NCI-H748 (cell line): ENCODE measurements around the gene RBM26.

Experiments
- DNase-seq: peaks from one replicate; lab custom pipeline; 2025; ENCODE audit not compliant: unreplicated experiment; lab: John Stamatoyannopoulos, UW

The RBM26 gene

DNA sequence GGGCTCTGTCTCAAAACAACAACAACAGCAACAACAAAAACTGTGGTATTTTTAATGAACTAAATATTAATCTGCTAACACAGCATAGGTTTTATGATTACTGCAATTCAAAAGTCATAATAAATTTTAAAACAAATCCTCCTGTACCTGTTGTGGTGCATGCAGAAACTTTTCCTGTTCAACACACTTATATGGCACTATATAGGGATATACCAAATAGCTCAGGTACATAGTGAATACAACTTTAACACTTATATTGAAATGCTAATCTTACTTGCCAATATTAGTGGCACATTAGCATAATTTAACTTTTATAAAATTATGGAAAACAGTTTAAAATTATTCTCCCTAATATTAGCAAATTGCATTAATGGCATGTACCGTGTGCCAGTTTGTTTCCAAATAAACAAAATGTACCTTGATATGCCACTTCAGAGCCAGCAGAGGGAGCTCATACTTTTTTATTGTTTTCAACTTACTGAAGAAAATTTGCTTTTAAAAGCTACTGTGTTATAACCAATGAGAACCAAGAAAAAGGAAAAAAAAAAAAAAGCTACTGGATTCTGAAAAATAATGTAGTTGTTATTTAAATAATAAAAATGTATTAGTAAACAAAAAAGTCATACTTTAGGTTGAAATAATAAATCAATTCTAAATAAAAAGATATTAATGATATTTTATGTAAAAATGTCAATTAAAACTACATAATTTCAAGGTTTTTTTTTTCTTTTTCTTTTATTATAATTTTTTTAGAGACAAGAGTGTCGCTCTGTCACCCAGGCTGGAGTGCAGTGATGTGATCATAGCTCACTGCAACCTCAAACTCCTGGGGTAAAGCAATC is 18.0 kb upstream of the RBM26 start:
- peak; percentile 56 for DNase-seq

DNA sequence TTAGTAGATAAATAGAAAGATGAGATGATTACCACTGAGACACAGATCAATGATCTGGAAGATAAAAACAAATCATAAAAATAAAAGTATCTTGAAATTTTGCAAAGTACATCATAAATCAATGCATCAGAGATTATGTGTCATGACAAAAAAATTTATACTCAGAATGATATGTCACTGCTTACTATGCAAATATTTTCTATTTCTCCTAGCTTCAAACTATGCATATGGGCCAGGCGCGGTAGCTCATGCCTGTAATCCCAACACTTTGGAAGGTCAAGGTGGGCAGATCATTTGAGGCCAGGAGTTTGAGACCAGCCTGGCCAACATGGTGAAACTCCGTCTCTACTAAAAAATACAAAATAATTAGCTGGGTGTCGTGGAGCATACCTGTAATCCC is 17.3 kb upstream of the RBM26 start:
- DNase-seq: no peak

DNA sequence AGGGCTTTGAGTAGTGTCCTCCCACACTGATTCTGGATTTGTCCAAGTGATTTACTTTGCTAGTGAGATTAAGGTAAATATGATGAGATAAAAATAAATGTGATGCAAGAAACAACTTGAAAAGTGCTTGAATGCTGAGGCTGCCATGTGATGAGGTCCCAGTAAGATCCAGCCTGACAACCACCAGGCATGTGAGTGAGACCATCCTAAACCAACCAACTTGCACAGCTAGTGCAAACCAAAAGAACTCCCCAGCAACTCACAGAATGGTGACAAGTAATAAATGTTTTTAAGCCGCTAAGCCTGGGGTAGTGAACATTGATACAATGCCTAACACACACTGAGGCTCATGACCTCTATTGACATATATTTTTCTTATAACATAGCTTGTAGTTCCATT is 13.3 kb upstream of the RBM26 start:
- no peak for DNase-seq

DNA sequence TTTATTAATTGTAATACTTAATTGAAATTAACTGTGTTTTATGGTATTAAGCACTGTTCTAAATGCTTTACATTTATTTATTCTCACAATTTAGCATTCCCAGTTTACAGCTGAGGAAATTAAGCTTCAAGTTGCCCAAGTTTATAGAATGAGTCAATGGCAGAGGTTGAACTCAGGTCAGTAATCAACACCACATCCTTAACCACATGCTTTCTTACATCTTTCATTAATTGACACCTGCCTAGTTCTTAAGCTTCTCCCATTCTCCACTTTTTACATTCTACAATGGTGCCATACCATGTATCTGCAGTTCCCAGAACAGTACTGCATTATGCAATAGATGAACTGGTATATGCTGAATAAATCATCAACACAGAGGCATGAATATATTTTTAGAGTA is 11.7 kb upstream of the RBM26 start:
- DNase-seq: no peak

DNA sequence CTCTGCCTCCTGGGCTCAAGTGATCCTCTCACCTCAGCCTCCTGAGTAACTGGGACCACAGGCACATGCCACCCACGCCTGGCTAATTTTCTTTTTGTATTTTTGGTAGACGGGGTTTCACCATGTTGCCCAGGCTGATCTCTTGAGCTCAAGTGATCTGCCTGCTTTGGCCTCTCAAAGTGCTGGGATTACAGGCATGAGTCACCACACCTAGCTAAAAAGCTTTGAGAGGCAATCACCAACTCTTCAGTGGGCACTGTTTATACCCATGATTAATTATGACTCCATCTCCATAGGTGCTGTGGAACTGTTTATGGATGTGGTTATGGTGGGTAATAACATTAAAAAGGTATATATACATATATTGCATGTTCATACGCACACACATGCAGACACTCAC is 7.5 kb upstream of the RBM26 start:
- DNase-seq: no peak

DNA sequence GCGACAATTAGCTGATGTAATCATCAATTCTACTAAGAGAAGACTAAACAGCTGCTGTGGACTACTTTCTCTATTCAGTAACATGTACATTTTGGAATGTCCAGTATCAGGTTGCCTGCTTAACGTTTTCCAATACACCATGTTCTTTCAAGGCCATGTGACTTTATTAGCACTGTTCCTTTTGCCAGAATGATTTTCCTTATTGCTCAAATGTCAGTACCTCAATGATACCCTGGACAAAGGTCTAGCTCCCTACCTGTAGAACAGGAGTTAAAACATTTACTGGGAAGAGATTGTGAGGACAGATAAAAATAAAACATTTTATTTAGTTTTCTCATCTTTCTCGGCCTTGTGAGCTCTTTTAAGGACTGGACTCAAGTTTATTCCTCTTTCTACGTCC is 3.8 kb upstream of the RBM26 start:
- DNase-seq: no peak

DNA sequence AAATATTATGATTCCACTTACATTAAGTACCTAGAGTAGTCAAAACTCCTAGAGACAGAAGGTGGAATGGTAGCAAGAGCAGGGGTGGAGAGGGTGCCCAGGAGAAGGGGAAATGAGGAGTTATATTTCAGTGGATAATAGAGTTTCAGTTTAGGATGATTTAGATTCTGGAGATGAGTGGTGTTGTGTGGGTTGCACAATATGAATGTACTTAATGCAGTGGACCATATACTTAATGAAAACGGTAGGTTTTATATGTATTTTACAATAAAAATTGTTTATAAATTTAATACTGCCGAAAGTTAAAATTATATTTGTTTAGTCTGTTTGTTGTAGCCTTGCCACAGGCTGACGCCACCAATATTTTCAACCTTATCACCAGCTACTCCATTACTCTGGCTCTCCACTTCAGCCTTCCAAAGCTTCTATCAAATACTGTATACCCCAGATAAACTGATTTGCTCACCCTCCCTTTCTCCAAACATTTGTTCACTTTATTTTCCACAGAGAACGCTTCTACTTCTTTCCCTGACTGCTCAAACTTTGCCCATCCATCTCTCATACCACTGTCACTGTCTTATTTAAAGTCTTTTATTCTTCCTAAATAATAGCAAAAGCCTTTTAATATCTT is 1.4 kb upstream of the RBM26 start:
- DNase-seq: no peak

DNA sequence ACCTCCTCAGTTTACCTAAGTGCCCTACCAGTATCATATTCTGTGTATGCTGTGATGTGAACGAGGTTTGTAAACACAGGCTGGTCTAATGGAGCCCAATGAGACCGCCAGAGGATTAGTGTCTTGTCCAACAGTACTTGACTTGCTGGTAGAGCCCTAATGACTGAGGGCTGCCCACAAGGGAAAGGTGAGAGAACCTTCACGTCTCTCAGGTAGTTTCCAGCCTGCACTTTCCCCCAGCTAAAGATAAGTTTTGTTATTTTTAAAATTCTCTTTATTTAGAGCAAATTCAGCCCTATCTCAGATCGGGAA is 498 bp upstream of the RBM26 start:
- DNase-seq: no peak

DNA sequence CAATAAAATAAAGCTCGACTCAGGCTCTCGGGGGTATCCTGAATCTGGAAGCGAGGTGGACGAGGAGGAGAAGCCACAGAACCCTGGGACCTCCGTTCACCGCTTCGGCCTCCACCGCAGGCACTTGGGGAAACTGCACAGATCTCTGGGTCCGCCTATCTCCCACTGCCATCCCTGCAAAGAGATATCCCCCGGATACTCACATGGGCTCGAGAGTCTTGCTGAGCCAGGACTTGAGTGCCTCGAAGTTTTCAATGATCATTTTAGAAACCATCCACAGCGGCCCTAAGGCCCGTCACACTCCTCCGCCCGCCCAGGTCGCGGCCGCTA is 589 bp downstream of the RBM26 start:
- DNase-seq: peak; percentile 58

DNA sequence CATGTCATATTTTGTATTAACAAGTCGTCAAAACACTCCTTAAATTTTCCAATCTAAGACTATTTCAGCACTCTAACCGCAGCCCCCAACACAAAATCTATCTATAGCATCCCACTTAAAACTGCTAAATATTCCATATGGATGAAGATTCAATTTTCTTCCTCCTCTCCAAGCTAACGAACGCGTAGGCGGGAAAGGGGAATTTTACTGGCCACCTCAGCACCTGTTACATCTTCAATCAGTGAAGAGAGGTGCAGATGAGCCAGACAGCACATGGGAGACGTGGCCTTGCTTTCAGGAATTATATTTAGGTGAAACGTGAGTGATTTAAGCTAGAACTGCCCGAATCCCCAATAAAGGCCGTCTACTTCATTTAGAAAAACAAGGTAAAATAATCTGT is 1.1 kb downstream of the RBM26 start:
- peak; percentile 48 for DNase-seq

DNA sequence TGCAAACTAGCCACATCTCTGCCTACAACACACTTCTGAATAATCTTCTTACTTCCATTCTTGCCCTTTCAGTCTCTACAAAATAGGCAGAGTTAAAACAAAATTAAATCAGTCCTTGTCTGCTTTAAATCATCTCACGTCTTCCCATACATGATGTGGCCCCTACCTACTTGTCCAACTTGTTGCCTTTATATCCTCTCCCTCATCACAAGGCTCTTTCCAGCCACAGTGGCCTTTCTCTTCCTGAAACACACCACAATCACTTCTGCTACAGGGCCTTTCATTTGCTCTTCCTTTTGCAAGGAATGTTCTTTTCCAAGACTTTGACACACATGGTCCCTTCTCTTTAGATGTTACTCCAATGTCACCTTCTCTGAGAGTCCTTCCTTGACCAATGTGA is 1.7 kb downstream of the RBM26 start:
- DNase-seq: no peak

DNA sequence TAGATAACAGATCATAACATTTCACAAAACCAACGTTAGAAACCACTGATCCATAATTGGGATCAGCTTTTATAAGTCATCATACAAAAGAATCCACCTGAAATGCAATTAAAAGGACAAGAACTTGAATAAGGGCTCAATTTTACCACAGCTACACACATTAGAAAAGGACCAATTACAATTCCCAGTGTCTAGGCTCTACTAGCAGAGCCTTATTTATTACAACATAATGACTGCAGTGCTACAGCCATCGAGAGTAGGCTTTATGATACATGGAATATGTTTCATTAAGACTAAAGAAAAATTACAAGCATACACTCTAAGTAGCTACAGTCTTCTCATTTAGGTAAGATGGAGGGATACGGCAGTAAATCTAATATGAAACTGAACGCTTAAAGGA is 2.9 kb downstream of the RBM26 start:
- no peak for DNase-seq

DNA sequence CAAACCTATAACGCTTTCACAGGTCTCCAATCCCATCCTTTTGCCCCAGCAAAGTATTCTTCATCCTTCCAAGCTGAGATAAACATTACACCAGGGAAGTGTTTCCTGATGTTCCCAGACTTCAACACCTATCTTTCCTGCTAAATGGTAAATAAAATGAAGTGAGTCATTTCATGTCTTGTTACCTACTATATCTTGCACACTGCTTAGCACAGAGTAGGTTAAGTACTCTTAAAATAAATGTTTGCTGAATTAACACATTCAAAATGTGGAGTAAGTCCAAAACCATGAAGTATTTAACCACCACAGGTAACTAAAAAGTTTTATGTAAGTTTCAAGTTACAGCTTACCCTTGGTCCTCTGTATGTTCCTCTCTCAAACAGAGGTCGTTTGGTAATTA is 3.4 kb downstream of the RBM26 start:
- no peak for DNase-seq

DNA sequence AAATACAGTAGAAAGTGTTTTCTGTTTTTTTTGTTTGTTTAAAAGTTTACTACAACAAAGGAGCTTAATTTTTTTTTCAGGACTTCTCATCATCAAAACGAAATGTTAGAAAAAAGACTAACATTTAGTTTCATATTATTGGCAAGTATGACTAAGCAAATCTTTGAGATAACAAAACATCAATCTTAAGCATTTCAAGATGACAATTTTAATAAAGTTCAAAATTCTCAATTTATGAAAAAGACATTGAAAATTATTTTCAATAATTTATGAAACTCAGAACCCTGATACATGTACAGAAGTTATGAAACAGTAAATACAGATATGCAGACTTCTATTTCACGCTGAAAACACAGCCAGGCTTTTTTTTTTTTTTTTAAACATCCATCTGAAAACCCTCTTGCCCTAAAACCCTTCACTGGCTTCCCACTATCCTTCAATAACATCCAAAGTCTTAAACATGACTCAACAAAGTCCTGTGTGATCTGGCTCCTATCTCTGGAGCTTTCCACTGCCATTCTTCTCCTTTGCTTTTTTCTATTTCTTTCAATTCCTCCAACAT is 3.9 kb downstream of the RBM26 start:
- DNase-seq: no peak

DNA sequence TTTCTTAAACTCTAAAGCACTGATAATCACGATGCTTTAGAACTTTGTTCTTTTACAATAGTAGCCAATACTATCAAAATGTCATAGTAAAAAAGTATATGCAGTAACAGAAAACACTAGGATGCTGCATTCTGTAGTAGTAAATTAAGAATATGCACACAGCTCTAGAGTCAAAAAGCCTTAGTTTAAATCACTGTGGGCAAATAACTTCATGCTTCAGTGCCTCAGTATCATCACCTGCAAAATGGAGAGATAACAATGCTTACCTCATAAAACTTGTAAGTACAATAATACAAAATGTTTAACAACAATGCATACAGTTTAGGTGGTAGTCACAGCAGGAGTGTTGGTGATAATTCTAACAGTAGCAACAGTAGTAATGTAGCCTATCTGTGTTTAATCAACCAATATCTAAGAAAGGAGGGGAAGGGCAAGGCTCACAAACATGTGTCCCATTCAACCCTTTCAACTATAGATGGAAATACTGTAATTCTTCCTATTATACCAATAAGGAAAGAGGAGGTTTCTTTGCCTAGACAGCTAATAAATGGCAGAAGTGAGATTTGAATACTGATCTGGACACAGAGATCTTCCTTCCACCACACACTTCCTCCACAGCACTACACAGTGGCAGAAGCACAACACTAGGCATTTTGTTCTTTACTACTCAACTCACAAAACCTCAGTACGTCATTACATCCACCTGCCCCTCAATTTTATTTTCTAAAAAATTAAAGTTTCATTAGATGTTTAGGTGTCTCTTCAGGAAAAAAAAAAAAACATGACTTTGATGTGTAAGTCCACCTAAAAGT is 4.6 kb downstream of the RBM26 start:
- no peak for DNase-seq

DNA sequence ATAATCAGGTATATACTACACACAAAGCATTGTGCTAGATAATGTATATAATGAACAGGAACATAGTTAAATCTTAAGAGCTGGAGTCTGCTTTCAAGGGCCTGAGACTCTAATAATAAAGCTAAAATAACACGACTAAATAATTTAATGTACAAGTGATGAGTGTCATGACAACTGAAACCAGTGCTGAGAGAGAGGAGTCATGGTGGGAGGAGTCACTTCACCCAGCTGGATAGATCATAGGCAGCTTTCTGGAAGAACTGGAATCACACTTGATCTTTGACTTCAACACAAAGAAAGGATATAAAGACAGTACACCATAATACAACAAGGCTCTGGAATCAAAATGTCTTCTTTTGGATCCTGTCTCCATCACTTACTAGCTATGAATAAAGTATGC is 7.1 kb downstream of the RBM26 start:
- peak; percentile 7 for DNase-seq

DNA sequence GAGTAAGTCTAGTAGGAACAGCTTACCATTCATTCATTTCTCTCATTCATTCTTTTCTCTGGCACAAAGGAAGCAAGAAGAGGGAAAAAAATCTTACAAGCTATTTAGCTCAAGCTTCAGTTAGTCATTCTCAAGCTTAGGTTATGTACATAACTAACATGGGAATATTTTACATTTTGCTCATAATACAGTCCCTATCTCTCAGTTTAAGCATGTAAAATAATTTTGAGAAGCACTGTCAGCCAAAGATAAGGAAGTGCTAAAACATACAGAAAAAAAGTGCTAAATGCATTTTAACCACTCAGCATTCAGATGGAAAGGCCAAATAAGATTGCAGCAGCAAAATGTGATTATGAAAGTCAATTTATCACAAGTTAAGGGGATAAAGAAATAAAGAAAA is 7.9 kb downstream of the RBM26 start:
- no peak for DNase-seq

DNA sequence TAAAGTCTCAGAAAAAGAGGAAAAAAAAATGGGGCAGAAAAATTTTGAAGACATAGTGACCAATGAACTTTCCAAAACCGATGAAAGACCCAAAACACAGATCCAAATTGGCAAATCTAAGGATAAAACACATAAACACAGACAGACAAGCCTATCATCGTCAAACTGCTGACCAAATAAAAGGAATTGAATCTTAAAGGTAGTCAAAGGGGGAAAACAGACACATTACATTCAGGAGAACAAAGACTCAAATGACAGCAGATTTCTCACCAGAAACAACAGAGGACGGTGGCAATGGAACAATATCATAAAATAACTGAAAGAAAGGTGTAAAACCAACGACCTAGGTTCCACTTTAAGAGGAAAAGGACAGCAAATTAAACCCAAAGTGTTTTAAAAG is 10.2 kb downstream of the RBM26 start:
- no peak for DNase-seq

DNA sequence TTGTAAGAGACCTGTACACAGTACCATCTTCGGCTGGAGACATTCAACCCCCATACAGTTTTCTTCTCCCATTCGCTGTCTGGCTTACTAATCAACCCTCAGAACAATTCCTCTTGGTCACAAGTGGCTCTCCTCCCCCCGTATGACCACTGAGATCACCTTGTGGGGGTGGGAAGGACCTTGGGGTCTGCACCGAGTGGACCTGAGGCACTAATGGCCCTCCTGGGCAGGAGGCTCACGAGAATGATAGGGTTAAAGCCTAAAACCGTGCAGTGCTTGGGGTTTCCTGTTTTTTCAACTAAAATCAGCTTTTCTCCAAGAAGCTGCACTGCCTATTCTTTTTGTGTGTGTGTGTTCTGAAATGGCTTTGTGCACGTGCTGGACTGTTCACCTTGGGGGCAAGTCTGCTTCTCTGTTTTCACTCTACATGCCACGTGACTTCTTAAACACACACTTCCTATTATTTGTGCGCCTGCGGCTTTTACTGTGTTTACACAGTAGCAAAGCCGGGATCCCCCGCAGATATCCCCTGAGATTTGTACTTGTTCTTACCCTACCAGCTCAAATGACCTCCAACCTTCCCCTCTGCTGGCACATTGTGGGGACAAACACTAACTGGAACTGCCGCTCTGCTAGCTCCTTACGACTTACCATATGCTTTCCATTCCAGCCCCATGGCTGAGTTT is 12.3 kb downstream of the RBM26 start:
- DNase-seq: peak; percentile 97

DNA sequence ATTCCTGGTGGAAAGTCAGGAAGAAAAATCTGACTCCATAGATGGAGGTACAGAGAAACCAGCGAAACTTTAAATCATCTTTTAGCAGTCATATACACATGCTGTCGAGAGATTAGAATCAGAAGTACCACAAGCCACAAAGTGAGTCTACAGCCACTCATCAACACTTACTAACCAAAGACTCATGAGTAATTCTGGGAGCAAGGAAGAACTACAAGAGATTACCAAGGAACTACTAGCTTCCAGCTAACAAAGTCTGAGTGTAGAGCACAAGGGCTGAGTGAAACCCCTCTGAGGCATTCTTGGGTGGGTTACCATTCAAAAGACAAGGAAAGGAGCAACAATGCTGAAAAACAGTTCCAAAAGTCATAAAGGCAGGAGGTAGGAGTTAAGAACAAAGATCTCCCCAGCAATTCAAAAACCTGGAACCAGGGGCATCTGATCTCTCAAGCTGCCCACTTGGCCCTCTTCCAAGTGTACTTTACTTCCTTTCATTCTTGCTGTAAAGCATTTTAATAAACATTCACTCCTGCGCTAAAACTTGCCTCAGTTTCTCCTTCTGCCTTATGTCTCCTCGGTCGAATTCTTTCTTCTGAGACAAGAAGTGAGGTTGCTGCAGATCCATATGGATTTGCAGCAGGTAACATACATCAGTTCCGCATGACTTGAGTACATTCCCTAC is 13.0 kb downstream of the RBM26 start:
- DNase-seq: peak; percentile 51

DNA sequence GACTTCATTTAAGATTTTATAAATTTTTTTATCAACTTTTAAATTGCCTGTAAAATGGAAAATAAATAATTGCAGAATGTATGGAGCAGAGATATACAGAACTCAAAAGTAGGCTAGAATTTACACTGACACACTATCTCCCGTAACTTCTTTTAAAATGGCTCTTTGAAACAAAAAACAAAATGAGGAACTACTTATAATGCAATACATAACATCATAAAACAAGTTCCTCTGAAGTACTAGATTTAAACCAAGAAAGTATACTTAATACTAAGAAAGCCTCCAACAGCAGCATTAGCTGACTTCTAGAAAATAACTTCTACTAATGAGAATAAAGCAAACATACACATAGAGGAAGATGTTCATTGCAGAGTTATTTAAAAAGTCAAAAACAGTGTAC is 17.0 kb downstream of the RBM26 start:
- DNase-seq: no peak
